MCF 10A (cell line): ENCODE results near the gene ADIPOR1. TPM values are rescaled to one million over a fixed set of nuclear protein-coding genes. Genes with fewer than 3 reads are reported as not detected.

Experiments used
- BruUV-seq: library from RNA; stranded (reverse); fragments of 400-500 nt; replicated peaks from 2 replicates; lab custom pipeline; 2021; lab: Mats Ljungman, UMichigan
- CTCF ChIA-PET: fragments of 300-600 bp; sonication (Branson Sonifier 250); formaldehyde crosslinking; extraction: SDS; loops from one replicate; lab custom pipeline; 2021; ENCODE audit warnings: antibody characterized with exemption, inconsistent platforms; lab: Yijun Ruan, JAX
- POLR2A ChIA-PET: fragments of 300-600, 350-650 bp; sonication (Branson Sonifier 250); formaldehyde crosslinking; extraction: SDS; loops from one replicate; lab custom pipeline; 2020; ENCODE audit warnings: antibody characterized with exemption, inconsistent platforms; lab: Yijun Ruan, JAX
- DNase-seq: peaks from one replicate; pipeline ENCODE4 v3.0.0-alpha.2; 2018; ENCODE audit not compliant: unreplicated experiment
- H3K27ac Mint-ChIP-seq: one replicate; pipeline ENCODE4 v1.8.0; 2022; ENCODE audit warnings: mild to moderate bottlenecking, low read depth, mixed read lengths; ENCODE audit not compliant: unreplicated experiment
- H3K27me3 Mint-ChIP-seq: one replicate; pipeline ENCODE4 v1.8.0; 2022; ENCODE audit warnings: mixed read lengths; ENCODE audit not compliant: insufficient read depth, unreplicated experiment
- H3K36me3 Mint-ChIP-seq: one replicate; pipeline ENCODE4 v1.8.0; 2022; ENCODE audit warnings: mild to moderate bottlenecking, moderate library complexity, mixed read lengths; ENCODE audit not compliant: insufficient read depth, unreplicated experiment
- H3K4me1 Mint-ChIP-seq: one replicate; pipeline ENCODE4 v1.8.0; 2022; ENCODE audit warnings: mixed read lengths; ENCODE audit not compliant: insufficient read depth, unreplicated experiment
- H3K4me3 Mint-ChIP-seq: one replicate; pipeline ENCODE4 v1.8.0; 2022; ENCODE audit warnings: mild to moderate bottlenecking, moderate library complexity, mixed read lengths; ENCODE audit not compliant: unreplicated experiment
- H3K9me3 Mint-ChIP-seq: one replicate; pipeline ENCODE4 v1.8.0; 2022; ENCODE audit warnings: mixed read lengths; ENCODE audit not compliant: unreplicated experiment
- CTCF ChIP-seq: fragments of 200-600 bp; IDR thresholded peaks from one replicate; pipeline ENCODE4 v1.8.0; 2022; ENCODE audit warnings: antibody characterized with exemption, mild to moderate bottlenecking; ENCODE audit not compliant: unreplicated experiment
- intact Hi-C: fragments of 100-400 bp; cut with micrococcal nuclease; formaldehyde crosslinking; loops from 2 replicates; pipeline ENCODE4 v1.14.1; 2022
- total RNA-seq: library from RNA; stranded (reverse); gene quantifications from 2 replicates; pipeline ENCODE4 v1.2.3, GENCODE V29; 2022

The ADIPOR1 gene
- total RNA-seq, 1 experiment from 2014 or later: 157 TPM

GRCh38 chr1:202958544-202959275 is 598 bp upstream of the ADIPOR1 start:
- CTCF ChIA-PET: interaction anchor here (0.6 to 1.3 kb wide), 3 partner anchors 29 to 40 kb away, joined by 3 to 6 read pairs (median 4); no protein-coding TSS in a partner anchor
- no peaks in the 10 kb centered on the region for H3K27me3 Mint-ChIP-seq
- H3K36me3 Mint-ChIP-seq: peaks cover 17% of the 10 kb centered on the region
- BruUV-seq: TSS peak; percentile 89
- H3K9me3 Mint-ChIP-seq: no peaks in the 10 kb centered on the region
- TF ChIP-seq CTCF: no peak
- H3K4me1 Mint-ChIP-seq: peaks cover 52% of the 10 kb centered on the region
- H3K4me3 Mint-ChIP-seq: peak overlapping the region; percentile 75
- H3K27ac Mint-ChIP-seq: peak overlapping the region; percentile 65
- POLR2A ChIA-PET: interaction anchor here (0.6 to 2.8 kb wide), 26 partner anchors 8 to 866 kb away, joined by 3 to 26 read pairs (median 4); partner anchors contain the start of genes CYB5R1, KDM5B, KLHL12 and PCAT6
- no peak for DNase-seq
- intact Hi-C loops: loop anchor here (2.0 kb wide), 1 partner anchor 32 kb away; the partner anchor contains the start of gene KLHL12

- peak overlapping the region; percentile 75 for H3K4me3 Mint-ChIP-seq
- H3K4me1 Mint-ChIP-seq: peaks cover 68% of the 10 kb centered on the region
- H3K27ac Mint-ChIP-seq: peak overlapping the region; percentile 65
- no peaks in the 10 kb centered on the region for H3K27me3 Mint-ChIP-seq
- intact Hi-C loops: no loop called here
- ChIA-PET POLR2A (interaction anchor here (1.0 to 1.2 kb wide), 11 partner anchors 9 to 151 kb away, joined by 4 to 12 read pairs (median 5); partner anchors contain the start of genes KLHL12, PCAT6 and TMEM183A), CTCF (interaction anchor here (0.6 kb wide), 1 partner anchor 11 kb away, joined by 3 read pairs; no protein-coding TSS in a partner anchor)
- H3K9me3 Mint-ChIP-seq: no peaks in the 10 kb centered on the region
- no peak for DNase-seq
- no peak for TF ChIP-seq CTCF
- peaks cover 5% of the 10 kb centered on the region for H3K36me3 Mint-ChIP-seq
- BruUV-seq: TSS peak; percentile 38
These were observed 1.1 kb downstream of the ADIPOR1 start for GRCh38 chr1:202956969-202957368.

GRCh38 chr1:202954057-202954745 is 3.9 kb downstream of the ADIPOR1 start:
- H3K27ac Mint-ChIP-seq: peak overlapping the region; percentile 65

More at GRCh38 chr1:202954057-202954745, 3.9 kb downstream of the ADIPOR1 start:
- DNase-seq: peak; percentile 47
- H3K27me3 Mint-ChIP-seq: no peaks in the 10 kb centered on the region
- intact Hi-C loops: no loop called here
- TF ChIP-seq CTCF: no peak
- peaks cover 22% of the 10 kb centered on the region for H3K36me3 Mint-ChIP-seq
- ChIA-PET CTCF (interaction anchor here (0.6 to 7.8 kb wide), 12 partner anchors 11 to 907 kb away, joined by 3 to 57 read pairs (median 4); partner anchors contain the start of gene KLHL12), POLR2A (interaction anchor here (0.6 to 5.7 kb wide), 26 partner anchors 12 to 1502 kb away, joined by 3 to 108 read pairs (median 4); partner anchors contain the start of genes BTG2, CYB5R1, KDM5B and KLHL12)
- peak overlapping the region; percentile 54 for H3K4me3 Mint-ChIP-seq
- peaks cover 63% of the 10 kb centered on the region for H3K4me1 Mint-ChIP-seq
- H3K9me3 Mint-ChIP-seq: no peaks in the 10 kb centered on the region
- BruUV-seq: no TSS peak
